Esophagus squamous epithelium (tissue), 5 donors: ENCODE results near the gene CDCA5. TPM values are rescaled to one million over a fixed set of nuclear protein-coding genes. Genes with fewer than 3 reads are reported as not detected.

Source experiments
- DNase-seq: peaks from one replicate; lab custom pipeline; 2025; lab: John Stamatoyannopoulos, UW
- H3K27ac ChIP-seq, 4 donors: fragments of 200-600 bp; sonication (generic); one replicate each; pipeline ENCODE4 v1.5.1; 2016 to 2019; ENCODE audit warnings: mild to moderate bottlenecking in 1 of 4
- H3K27me3 ChIP-seq, 4 donors: fragments of 200-600 bp; sonication (generic); 1 replicate in 3 of 4; 2 replicates in 1 of 4; pipeline versions ENCODE4 v1.5.1 to v1.6.0; 2017 to 2021; ENCODE audit warnings: antibody characterized with exemption in 1 of 4
- H3K36me3 ChIP-seq, 3 donors: fragments of 200-600 bp; sonication (generic); one replicate each; pipeline ENCODE4 v1.5.1; 2016 to 2019
- H3K4me1 ChIP-seq, 3 donors: fragments of 200-600 bp; sonication (generic); one replicate each; pipeline ENCODE4 v1.5.1; 2017 to 2019
- H3K4me3 ChIP-seq, 4 donors: fragments of 200-600 bp; sonication (generic); 1 replicate in 3 of 4; 2 replicates in 1 of 4; pipeline ENCODE4 v1.5.1; 2016 to 2019; ENCODE audit warnings: mild to moderate bottlenecking in 2 of 4, moderate library complexity in 1 of 4
- H3K9me3 ChIP-seq, 3 donors: fragments of 200-600 bp; sonication (generic); one replicate each; pipeline ENCODE4 v1.5.1; 2016 to 2019
- POLR2A ChIP-seq, 4 donors: fragments of 450-650 bp; IDR thresholded peaks; one replicate each; pipeline ENCODE4 v1.6.1; 2017; ENCODE audit warnings: antibody characterized with exemption in 4 of 4, mild to moderate bottlenecking in 4 of 4, moderate library complexity in 3 of 4
- WGBS, 2 donors: methylation state at CpG; one replicate each; pipeline ENCODE4 v1.1.5; 2018; 5-methylcytosine and 5-hydroxymethylcytosine counted together
- intact Hi-C: fragments of 100-400 bp; cut with DNase I; formaldehyde crosslinking; loops from one replicate; pipeline ENCODE4 v1.15.0; 2022
- total RNA-seq, 4 donors: library from RNA; depleted of rRNA; stranded (reverse); fragments of >200 nt; gene quantifications; one replicate each; pipeline ENCODE4 v1.1.0, GENCODE V29; 2016
- TF ChIP-seq, protein P1 (sequence below), 6 experiments: fragments of 450-650 bp in 4 of 6; fragments of 200-600 bp in 2 of 6; sonication (generic) in 2 of 6; IDR thresholded peaks; one replicate each; pipeline ENCODE4 v1.5.1; 2016 to 2019; ENCODE audit warnings: antibody characterized with exemption in 6 of 6, mild to moderate bottlenecking in 4 of 6, moderate library complexity in 4 of 6
- donor health status: DM: yes; HTN: yes; CAD: no.

Gene CDCA5
- total RNA-seq, 4 donors from 2014 or later = 3.1 to 14.3 (median 9.0) TPM

DNA sequence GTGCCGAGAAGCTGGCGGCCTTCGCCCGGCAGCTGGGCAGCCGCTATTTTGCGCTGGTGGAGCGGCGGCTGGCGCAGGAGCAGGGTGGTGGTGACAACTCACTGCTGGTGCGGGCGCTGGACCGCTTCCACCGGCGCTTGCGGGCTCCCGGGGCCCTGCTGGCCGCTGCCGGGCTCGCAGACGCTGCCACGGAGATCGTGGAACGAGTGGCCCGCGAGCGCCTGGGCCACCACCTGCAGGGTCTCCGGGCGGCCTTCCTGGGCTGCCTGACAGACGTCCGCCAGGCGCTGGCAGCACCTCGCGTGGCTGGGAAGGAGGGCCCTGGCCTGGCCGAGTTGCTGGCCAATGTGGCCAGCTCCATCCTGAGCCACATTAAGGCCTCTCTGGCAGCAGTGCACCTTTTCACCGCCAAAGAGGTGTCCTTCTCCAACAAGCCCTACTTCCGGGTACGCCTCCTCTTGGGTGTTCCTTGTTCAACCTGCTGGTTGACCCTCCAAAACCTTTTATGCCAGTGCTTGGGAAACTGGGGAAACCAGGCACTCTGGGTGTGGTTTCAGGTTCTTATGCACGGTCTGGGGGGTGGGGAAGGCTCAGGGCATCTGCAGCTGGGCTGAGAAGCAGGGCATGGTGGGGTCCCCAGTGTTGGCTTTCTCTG is 24.8 kb upstream of the CDCA5 start:
- H3K4me1 ChIP-seq = peaks cover 41 to 70% (median 43%) of the 10 kb centered on the region in 3 donors
- H3K27ac ChIP-seq = peak overlapping the region; percentile 8 to 85 (median 32)
- peaks cover 13 to 45% (median 22%) of the 10 kb centered on the region in 3 donors for H3K36me3 ChIP-seq
- DNase-seq = no peak
- H3K4me3 ChIP-seq = no peak overlapping the region
- no peaks in the 10 kb centered on the region for H3K9me3 ChIP-seq
- intact Hi-C loops = no loop called here
- 59 to 90% methylated on average over 2 to 12 of the region's 38 CpGs for WGBS, 2 donors
- no peak for TF ChIP-seq POLR2A (IDR thresholded peaks at IDR 0.05)
- TF ChIP-seq, protein P1, sequence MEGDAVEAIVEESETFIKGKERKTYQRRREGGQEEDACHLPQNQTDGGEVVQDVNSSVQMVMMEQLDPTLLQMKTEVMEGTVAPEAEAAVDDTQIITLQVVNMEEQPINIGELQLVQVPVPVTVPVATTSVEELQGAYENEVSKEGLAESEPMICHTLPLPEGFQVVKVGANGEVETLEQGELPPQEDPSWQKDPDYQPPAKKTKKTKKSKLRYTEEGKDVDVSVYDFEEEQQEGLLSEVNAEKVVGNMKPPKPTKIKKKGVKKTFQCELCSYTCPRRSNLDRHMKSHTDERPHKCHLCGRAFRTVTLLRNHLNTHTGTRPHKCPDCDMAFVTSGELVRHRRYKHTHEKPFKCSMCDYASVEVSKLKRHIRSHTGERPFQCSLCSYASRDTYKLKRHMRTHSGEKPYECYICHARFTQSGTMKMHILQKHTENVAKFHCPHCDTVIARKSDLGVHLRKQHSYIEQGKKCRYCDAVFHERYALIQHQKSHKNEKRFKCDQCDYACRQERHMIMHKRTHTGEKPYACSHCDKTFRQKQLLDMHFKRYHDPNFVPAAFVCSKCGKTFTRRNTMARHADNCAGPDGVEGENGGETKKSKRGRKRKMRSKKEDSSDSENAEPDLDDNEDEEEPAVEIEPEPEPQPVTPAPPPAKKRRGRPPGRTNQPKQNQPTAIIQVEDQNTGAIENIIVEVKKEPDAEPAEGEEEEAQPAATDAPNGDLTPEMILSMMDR (IDR thresholded peaks at IDR 0.05) = peak in 3 of 6 experiments; percentile 9 to 35 (median 18)
- H3K27me3 ChIP-seq = no peaks in the 10 kb centered on the region

DNA sequence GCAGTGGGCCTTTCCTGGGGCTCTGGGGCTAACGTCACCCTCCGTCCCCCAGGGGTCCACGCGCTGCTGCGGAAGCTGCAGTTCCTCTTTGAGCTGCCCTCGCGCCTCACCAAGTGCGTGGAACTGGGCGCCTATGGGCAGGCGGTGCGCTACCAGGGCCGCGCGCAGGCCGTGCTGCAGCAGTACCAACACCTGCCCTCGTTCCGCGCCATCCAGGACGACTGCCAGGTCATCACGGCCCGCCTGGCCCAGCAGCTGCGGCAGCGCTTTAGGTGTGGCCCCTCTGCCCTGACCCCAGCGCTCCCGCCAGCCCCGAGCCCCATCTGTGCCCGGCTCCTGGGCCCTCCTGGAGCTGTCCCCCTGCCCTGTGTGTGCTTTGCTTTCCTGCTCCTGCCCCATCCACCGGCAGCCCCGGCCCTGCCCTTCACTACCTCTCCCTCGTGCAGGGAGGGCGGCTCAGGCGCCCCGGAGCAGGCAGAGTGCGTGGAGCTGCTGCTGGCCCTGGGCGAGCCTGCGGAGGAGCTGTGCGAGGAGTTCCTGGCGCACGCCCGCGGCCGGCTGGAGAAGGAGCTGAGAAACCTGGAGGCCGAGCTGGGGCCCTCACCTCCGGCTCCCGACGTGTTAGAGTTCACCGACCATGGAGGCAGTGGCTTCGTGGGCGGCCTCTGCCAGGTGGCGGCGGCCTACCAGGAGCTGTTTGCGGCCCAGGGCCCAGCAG is 24.1 kb upstream of the CDCA5 start:
- Histone ChIP-seq H3K27me3 (no peaks in the 10 kb centered on the region), H3K9me3 (no peaks in the 10 kb centered on the region), H3K27ac (peak overlapping the region in 2 of 4 donors; percentile 51 to 70), H3K4me3 (no peak overlapping the region), H3K4me1 (peaks cover 34 to 70% (median 36%) of the 10 kb centered on the region in 3 donors), H3K36me3 (peaks cover 13 to 46% (median 22%) of the 10 kb centered on the region in 3 donors)
- DNase-seq = no peak
- 78% methylated on average over 7 of the region's 52 CpGs; no CpG with 5 or more reads in 1 of the 2 donors for WGBS, 2 donors
- intact Hi-C loops = no loop called here
- no peak for TF ChIP-seq POLR2A (IDR thresholded peaks at IDR 0.05)
- TF ChIP-seq, protein P1 (IDR thresholded peaks at IDR 0.05) = no peak

DNA sequence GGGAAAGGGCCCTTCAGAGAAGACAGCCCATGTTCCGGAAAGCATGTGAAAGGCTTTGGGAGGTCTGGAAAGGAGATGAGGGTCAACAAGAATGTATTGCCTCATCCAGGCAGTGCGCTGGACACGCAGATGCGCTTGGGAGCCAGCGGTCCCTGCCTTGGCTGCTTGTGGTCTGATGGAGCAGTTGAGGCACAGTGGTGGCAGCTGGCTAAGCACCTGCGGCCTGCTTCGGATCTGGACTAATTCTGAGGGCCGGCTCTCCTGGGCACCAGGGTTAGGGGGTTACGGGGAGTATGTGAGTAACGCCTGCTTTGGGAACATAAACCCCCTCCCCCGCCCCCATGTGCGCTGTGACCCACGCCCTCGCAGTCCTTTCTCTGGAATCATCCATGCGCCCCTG is 23.2 kb upstream of the CDCA5 start:
- no peaks in the 10 kb centered on the region for H3K9me3 ChIP-seq
- peaks cover 13 to 53% (median 22%) of the 10 kb centered on the region in 3 donors for H3K36me3 ChIP-seq
- DNase-seq = no peak
- peaks cover 32 to 70% (median 33%) of the 10 kb centered on the region in 3 donors for H3K4me1 ChIP-seq
- TF ChIP-seq, protein P1 (IDR thresholded peaks at IDR 0.05) = no peak
- no peak for TF ChIP-seq POLR2A (IDR thresholded peaks at IDR 0.05)
- no peaks in the 10 kb centered on the region for H3K27me3 ChIP-seq
- H3K4me3 ChIP-seq = no peak overlapping the region
- WGBS, 2 donors = 92 to 96% methylated on average over 6 to 10 of the region's 15 CpGs
- intact Hi-C loops = no loop called here
- H3K27ac ChIP-seq = no peak overlapping the region

DNA sequence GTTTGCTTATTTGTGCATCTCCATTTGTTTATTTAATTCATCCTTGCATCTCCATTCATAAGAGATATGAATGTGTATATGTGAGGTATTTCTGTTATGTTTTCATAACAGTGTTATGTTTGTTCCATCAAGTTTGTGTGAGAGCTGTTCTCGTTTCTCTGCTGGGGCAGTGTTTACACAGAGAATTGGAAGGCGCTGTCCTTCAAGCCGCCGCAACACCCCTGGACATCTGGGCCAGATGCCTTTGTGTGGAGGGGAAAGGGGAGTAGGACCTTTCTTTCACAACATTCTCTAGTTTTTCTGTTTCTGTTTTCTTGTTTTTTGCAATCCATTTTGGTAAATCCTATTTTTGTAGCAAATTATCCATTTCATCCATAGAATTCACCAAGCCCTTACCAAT is 20.8 kb upstream of the CDCA5 start:
- H3K27me3 ChIP-seq = no peaks in the 10 kb centered on the region
- DNase-seq = no peak
- no peak overlapping the region for H3K4me3 ChIP-seq
- H3K4me1 ChIP-seq = peaks cover 14 to 63% (median 16%) of the 10 kb centered on the region in 3 donors
- H3K9me3 ChIP-seq = no peaks in the 10 kb centered on the region
- TF ChIP-seq POLR2A (IDR thresholded peaks at IDR 0.05) = no peak
- TF ChIP-seq, protein P1 (IDR thresholded peaks at IDR 0.05) = no peak
- intact Hi-C loops = no loop called here
- WGBS, 2 donors = 74 to 81% methylated on average over 4 of the region's 4 CpGs
- peaks cover 13 to 50% (median 21%) of the 10 kb centered on the region in 3 donors for H3K36me3 ChIP-seq
- peak overlapping the region in 2 of 4 donors; percentile 17 to 31 for H3K27ac ChIP-seq

DNA sequence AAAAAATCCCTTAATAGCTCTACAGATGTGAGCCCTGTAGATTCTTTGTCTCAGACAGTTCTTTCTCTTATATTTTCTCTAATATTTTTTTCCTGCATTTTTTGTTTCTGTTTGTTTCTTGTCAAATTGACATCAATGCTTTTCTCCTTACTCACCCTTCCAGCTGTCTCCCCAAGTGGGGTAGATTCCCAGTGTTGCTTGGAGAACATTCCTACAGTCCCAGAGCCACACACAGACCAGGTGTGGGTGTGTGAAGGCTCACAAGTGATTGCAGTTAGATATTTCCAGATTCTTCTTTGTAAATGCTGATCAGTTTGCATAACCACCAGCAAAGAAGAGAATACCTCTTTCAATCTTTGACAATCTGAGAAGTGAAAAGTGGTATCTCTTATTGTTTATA is 19.6 kb upstream of the CDCA5 start:
- Histone ChIP-seq H3K27me3 (no peaks in the 10 kb centered on the region), H3K4me3 (no peak overlapping the region), H3K4me1 (peaks cover 8 to 51% (median 11%) of the 10 kb centered on the region in 3 donors), H3K36me3 (peaks cover 11 to 47% (median 12%) of the 10 kb centered on the region in 3 donors), H3K9me3 (no peaks in the 10 kb centered on the region), H3K27ac (peak overlapping the region in 2 of 4 donors; percentile 17 to 30)
- TF ChIP-seq, protein P1 (IDR thresholded peaks at IDR 0.05) = no peak
- TF ChIP-seq POLR2A (IDR thresholded peaks at IDR 0.05) = no peak
- no peak for DNase-seq
- intact Hi-C loops = no loop called here
